Transverse colon (tissue), 3 donors: ENCODE data around the gene NBAS.

ENCODE experiments used
- CTCF ChIP-seq, 5 experiments: fragments of 200-600 bp in 3 of 5; fragments of 450-650 bp in 2 of 5; sonication (generic) in 3 of 5; IDR thresholded peaks; 1 replicate in 2 of 5; 2 replicates in 3 of 5; pipeline ENCODE4 v1.5.1; 2016 to 2017; ENCODE audit warnings: antibody characterized with exemption in 5 of 5, inconsistent platforms in 3 of 5, mild to moderate bottlenecking in 2 of 5, moderate library complexity in 1 of 5
- POLR2A ChIP-seq: fragments of 450-650 bp; IDR thresholded peaks from one replicate; pipeline ENCODE4 v1.6.1; 2016; ENCODE audit warnings: antibody characterized with exemption, mild to moderate bottlenecking, moderate library complexity

DNA sequence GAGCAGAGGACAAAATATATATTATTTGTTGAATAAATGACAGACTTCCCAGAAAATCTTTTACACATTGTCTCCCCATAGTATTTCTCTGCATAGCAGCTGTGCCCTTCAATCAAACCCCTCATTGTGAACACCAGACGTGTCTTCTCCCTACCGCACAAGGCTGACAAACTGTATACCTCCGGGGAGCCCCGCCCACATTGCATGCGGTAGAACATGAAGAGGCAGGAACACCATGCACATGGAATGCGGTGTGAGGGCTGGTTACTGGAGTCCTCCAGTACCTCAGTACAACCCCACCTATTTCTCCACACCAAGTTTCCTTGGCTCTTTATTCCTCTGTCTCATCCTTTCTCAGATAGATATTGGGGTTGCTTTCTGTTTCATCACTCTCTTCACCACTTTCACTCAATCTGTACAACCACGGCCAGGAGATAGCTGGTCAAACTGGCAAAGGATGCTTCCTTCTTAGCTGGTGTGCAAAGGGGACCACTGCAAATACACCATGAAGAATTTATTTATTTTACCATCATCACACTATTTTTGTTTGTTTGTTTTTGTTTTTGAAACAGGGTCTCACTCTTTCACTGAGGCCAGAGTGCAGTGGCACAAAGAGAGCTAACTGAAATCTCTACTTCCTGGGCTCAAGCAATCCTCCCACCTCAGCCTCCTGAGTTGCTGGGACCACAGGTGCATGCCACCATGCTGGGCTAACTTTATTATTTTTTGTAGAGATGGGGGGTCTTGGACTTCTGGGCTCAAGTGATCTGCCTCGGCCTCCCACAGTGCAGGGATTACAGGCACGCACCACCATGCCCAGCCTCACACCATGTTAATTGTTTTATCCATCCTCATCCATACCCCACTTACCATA is 2.3 kb upstream of the NBAS start:
- TF ChIP-seq CTCF (IDR thresholded peaks at IDR 0.05) (no peak), POLR2A (no peak)
